Mesodermal cell (in vitro differentiated cells): ENCODE data around the gene IFIH1.

Experiments
- H3K27ac ChIP-seq: 2 replicates; pipeline ENCODE4 v1.7.0; 2013; ENCODE audit warnings: mild to moderate bottlenecking, low read depth, low read length, moderate library complexity; ENCODE audit not compliant: severe bottlenecking
- H3K36me3 ChIP-seq: 2 replicates; pipeline ENCODE4 v1.7.1; 2013; ENCODE audit warnings: mild to moderate bottlenecking, low read length, moderate library complexity; ENCODE audit not compliant: control insufficient read depth, insufficient read depth
- H3K4me1 ChIP-seq: one replicate; pipeline ENCODE4 v1.7.1; 2013; ENCODE audit warnings: mild to moderate bottlenecking, low read length; ENCODE audit not compliant: insufficient read depth, control insufficient read depth, poor library complexity, severe bottlenecking
- H3K4me3 ChIP-seq: 2 replicates; pipeline ENCODE4 v1.7.0; 2013; ENCODE audit warnings: low read length, control low read depth, mild to moderate bottlenecking; ENCODE audit not compliant: insufficient read depth, poor library complexity, severe bottlenecking; ENCODE audit errors: extremely low read depth
- H3K9me3 ChIP-seq: 2 replicates; pipeline ENCODE4 v1.7.1; 2013; ENCODE audit warnings: mild to moderate bottlenecking, low read length, moderate library complexity; ENCODE audit not compliant: control insufficient read depth
- WGBS, 2 experiments: methylation state at CpG; one replicate each; pipeline ENCODE4 v1.1.5; 2013; ENCODE audit warnings: missing lambda C conversion rate in 2 of 2; ENCODE audit not compliant: insufficient coverage in 2 of 2; 5-methylcytosine and 5-hydroxymethylcytosine counted together

IFIH1 gene

GRCh38 chr2:162257425-162257824 lies 61.1 kb downstream of the IFIH1 start:
- Histone ChIP-seq H3K4me3 (no peak overlapping the region), H3K36me3 (no peaks in the 10 kb centered on the region), H3K9me3 (no peaks in the 10 kb centered on the region), H3K4me1 (peaks cover 6% of the 10 kb centered on the region), H3K27ac (no peak overlapping the region)
- WGBS, 2 experiments, result 100% methylated on average over 1 of the region's 1 CpG; no CpG with 5 or more reads in 1 of the 2 experiments

- H3K4me3 ChIP-seq, result no peak overlapping the region
- H3K9me3 ChIP-seq, result no peaks in the 10 kb centered on the region
- H3K27ac ChIP-seq, result no peak overlapping the region
- 86 to 88% methylated on average over 1 to 2 of the region's 2 CpGs for WGBS, 2 experiments
- H3K36me3 ChIP-seq, result no peaks in the 10 kb centered on the region
- peaks cover 5% of the 10 kb centered on the region for H3K4me1 ChIP-seq
Observed at GRCh38 chr2:162256591-162256991, 61.9 kb downstream of the IFIH1 start.

DNA sequence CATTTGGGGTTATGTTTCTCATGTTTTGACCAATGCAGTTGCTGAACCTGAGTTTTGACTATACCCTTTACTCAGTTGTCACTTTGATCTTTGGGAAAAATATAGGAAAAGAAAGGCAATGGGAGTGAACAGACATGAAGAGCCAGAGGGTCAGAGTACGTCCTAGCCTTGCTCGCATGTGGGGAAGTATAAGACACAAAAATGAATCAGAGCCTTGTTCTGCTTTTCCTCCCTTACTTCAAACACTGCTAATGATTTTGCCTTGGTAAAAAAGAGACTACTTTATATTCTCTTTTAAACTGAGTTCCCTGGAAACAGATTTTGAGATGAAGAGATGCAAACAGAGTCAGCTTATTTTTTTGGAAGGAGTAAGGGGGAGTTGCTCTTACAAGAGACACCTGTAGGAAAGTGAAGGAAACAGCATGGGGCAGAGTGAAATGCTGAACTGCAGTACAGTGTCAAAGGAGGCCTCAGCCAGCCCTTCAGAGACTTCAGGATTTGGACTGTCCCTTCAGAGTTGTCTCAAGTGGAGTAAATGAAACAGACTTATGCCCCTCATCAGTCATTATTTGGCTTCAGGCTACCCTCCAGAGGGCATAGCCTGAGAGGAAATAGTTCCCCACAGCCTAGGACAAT lies 64.1 kb downstream of the IFIH1 start:
- Histone ChIP-seq H3K36me3 (no peaks in the 10 kb centered on the region), H3K27ac (no peak overlapping the region), H3K9me3 (no peaks in the 10 kb centered on the region), H3K4me1 (peaks cover 3% of the 10 kb centered on the region), H3K4me3 (no peak overlapping the region)
- 100% methylated on average over 2 of the region's 2 CpGs; no CpG with 5 or more reads in 1 of the 2 experiments for WGBS, 2 experiments

DNA sequence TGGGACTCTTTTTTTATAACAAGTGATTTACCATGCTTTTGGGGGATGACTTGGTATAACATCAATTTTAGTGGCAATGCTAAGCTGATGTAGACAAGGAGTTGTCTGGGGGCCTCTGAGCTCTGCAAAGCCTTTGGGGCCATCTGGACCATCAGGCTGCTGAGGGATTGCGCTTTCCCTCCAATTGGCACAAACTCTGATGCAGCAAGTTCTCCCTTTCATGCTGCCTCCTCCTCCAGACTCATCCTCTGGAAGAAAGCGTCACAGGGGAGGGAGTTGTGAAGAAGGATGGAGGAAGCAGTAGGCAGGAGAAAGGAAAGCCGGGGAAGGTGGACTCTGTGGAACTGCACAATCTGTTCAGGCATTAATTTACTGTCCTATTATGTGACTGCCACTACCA lies 65.0 kb downstream of the IFIH1 start:
- 100% methylated on average over 1 of the region's 3 CpGs; no CpG with 5 or more reads in 1 of the 2 experiments for WGBS, 2 experiments
- Histone ChIP-seq H3K36me3 (no peaks in the 10 kb centered on the region), H3K9me3 (no peaks in the 10 kb centered on the region), H3K4me1 (peaks cover under 1% of the 10 kb centered on the region), H3K4me3 (no peak overlapping the region), H3K27ac (no peak overlapping the region)

GRCh38 chr2:162252153-162252552 lies 66.3 kb downstream of the IFIH1 start:
- Histone ChIP-seq H3K4me1 (no peaks in the 10 kb centered on the region), H3K4me3 (no peak overlapping the region), H3K9me3 (no peaks in the 10 kb centered on the region), H3K27ac (no peak overlapping the region), H3K36me3 (no peaks in the 10 kb centered on the region)
- no CpG with 5 or more reads among the region's 2 CpGs for WGBS, 2 experiments

DNA sequence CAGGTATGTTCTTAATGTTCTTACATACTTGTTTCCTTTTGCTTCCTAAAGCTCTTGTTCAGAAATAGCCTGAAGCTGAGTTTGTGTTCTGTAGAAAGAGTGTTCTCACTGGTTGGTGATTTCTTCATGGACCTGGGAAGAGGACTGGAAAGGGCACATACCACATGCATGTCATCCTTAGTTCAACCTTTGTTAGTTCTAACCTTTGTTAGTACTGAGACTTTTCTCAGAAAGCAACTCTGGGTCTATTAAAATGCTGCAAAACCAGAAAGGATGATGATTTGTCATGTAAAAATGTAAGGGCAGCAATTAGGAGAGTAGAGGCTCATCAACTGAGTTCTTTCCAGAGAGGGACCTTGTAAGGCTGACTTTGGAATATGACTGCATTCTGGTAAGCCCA lies 72.7 kb downstream of the IFIH1 start:
- Histone ChIP-seq H3K4me3 (no peak overlapping the region), H3K4me1 (peaks cover 26% of the 10 kb centered on the region), H3K27ac (no peak overlapping the region), H3K9me3 (no peaks in the 10 kb centered on the region), H3K36me3 (no peaks in the 10 kb centered on the region)

- peaks cover 26% of the 10 kb centered on the region for H3K4me1 ChIP-seq
- H3K9me3 ChIP-seq, result no peaks in the 10 kb centered on the region
- no peak overlapping the region for H3K4me3 ChIP-seq
- H3K27ac ChIP-seq, result peak overlapping the region; percentile 81
- H3K36me3 ChIP-seq, result no peaks in the 10 kb centered on the region
- 100% methylated on average over 1 of the region's 1 CpG; no CpG with 5 or more reads in 1 of the 2 experiments for WGBS, 2 experiments
Observed at GRCh38 chr2:162245061-162245460, 73.4 kb downstream of the IFIH1 start.

- no peak overlapping the region for H3K4me3 ChIP-seq
- no peaks in the 10 kb centered on the region for H3K36me3 ChIP-seq
- 100% methylated on average over 1 of the region's 2 CpGs; no CpG with 5 or more reads in 1 of the 2 experiments for WGBS, 2 experiments
- no peaks in the 10 kb centered on the region for H3K9me3 ChIP-seq
- H3K27ac ChIP-seq, result peak overlapping the region; percentile 81
- peaks cover 26% of the 10 kb centered on the region for H3K4me1 ChIP-seq
Observed at GRCh38 chr2:162244541-162245031, 73.9 kb downstream of the IFIH1 start.

DNA sequence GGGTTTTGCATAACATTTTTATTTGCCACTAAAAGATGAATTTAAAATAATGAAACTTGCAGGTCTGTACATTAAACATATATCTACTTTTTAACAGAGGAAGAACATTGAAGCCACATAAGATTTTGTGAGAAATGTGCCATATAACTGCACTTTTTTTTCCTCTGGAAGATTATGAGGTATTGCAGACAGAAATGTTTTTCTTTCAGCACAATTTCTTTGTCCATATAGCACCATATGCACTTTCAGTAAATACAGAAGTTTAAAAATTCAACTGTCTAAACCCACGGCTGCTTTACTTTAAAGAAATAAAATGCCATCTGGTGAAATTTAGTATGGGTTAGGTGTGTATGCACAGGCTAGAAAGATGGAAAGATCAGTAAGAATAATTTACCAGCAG lies 74.8 kb downstream of the IFIH1 start:
- peaks cover 26% of the 10 kb centered on the region for H3K4me1 ChIP-seq
- no peaks in the 10 kb centered on the region for H3K36me3 ChIP-seq
- H3K4me3 ChIP-seq, result no peak overlapping the region
- H3K27ac ChIP-seq, result no peak overlapping the region
- WGBS, 2 experiments, result no CpG with 5 or more reads among the region's 1 CpG
- H3K9me3 ChIP-seq, result no peaks in the 10 kb centered on the region

- Histone ChIP-seq H3K9me3 (no peaks in the 10 kb centered on the region), H3K4me3 (no peak within 1 kb of the TSS), H3K27ac (peak within 1 kb of the TSS; percentile 81), H3K36me3 (no peaks in the 10 kb centered on the region), H3K4me1 (peaks cover 26% of the 10 kb centered on the region)
- 95 to 96% methylated on average over 3 to 4 of the region's 6 CpGs for WGBS, 2 experiments
Observed at GRCh38 chr2:162243294-162243693, 75.2 kb downstream of the IFIH1 start, which contains the start of gene FAP. FAP (minus strand) TSS chr2:162243445; CDS start chr2:162243327, 118 bp downstream.

GRCh38 chr2:162242586-162243280 lies 75.8 kb downstream of the IFIH1 start:
- Histone ChIP-seq H3K4me1 (peaks cover 26% of the 10 kb centered on the region), H3K9me3 (no peaks in the 10 kb centered on the region), H3K27ac (no peak overlapping the region), H3K36me3 (no peaks in the 10 kb centered on the region), H3K4me3 (no peak overlapping the region)
- no CpG with 5 or more reads among the region's 5 CpGs for WGBS, 2 experiments
